H9 (cell line): ENCODE measurements around the gene PIEZO2. TPM values are rescaled to one million over a fixed set of nuclear protein-coding genes. Genes with fewer than 3 reads are reported as not detected.

ENCODE experiments used
- DNase-seq: peaks from one replicate; pipeline ENCODE4 v3.0.0-alpha.2; 2017
- H2AFZ ChIP-seq: one replicate; pipeline ENCODE4 v1.6.1; 2013; ENCODE audit warnings: mild to moderate bottlenecking, low read length, control low read depth, moderate library complexity
- H2AK5ac ChIP-seq: 2 replicates; pipeline ENCODE4 v1.6.1; 2013; ENCODE audit warnings: low read length, control low read depth, mixed read lengths; ENCODE audit not compliant: insufficient read length
- H2BK120ac ChIP-seq: one replicate; pipeline ENCODE4 v1.6.1; 2013; ENCODE audit warnings: low read depth, mild to moderate bottlenecking, low read length, control low read depth, inconsistent platforms; ENCODE audit not compliant: poor library complexity, severe bottlenecking
- H2BK12ac ChIP-seq: 2 replicates; pipeline ENCODE4 v1.6.1; 2013; ENCODE audit warnings: low read length, control low read depth, mixed read lengths, low read depth; ENCODE audit not compliant: insufficient read length
- H2BK15ac ChIP-seq: 2 replicates; pipeline ENCODE4 v1.6.1; 2013; ENCODE audit warnings: low read depth, low read length, control low read depth
- H2BK20ac ChIP-seq: one replicate; pipeline ENCODE4 v1.6.1; 2013; ENCODE audit warnings: low read depth, mild to moderate bottlenecking, low read length, control low read depth, inconsistent platforms; ENCODE audit not compliant: poor library complexity, severe bottlenecking
- H2BK5ac ChIP-seq: 2 replicates; pipeline ENCODE4 v1.6.1; 2013; ENCODE audit warnings: low read length, control low read depth, mixed read lengths; ENCODE audit not compliant: insufficient read length
- H3K14ac ChIP-seq: 2 replicates; pipeline ENCODE4 v1.6.1; 2013; ENCODE audit warnings: low read length, control low read depth; ENCODE audit not compliant: insufficient read depth
- H3K18ac ChIP-seq: 2 replicates; pipeline ENCODE4 v1.6.1; 2013; ENCODE audit warnings: low read depth, mild to moderate bottlenecking, mixed read lengths, low read length, control low read depth; ENCODE audit not compliant: insufficient read length
- H3K23ac ChIP-seq: 2 replicates; pipeline ENCODE4 v1.6.1; 2013; ENCODE audit warnings: low read length, control low read depth, mixed read lengths, low read depth; ENCODE audit not compliant: insufficient read length
- H3K23me2 ChIP-seq: 2 replicates; pipeline ENCODE4 v1.6.1; 2013; ENCODE audit warnings: low read depth, mild to moderate bottlenecking, mixed read lengths, low read length, control low read depth; ENCODE audit not compliant: insufficient read length, poor library complexity, severe bottlenecking
- H3K27ac ChIP-seq: 2 replicates; pipeline ENCODE4 v1.5.1; 2013; ENCODE audit warnings: low read length, control low read depth, mixed read lengths, low read depth; ENCODE audit not compliant: insufficient read length
- H3K27me3 ChIP-seq: 2 replicates; pipeline ENCODE4 v1.6.1; 2013; ENCODE audit warnings: low read length, control low read depth, inconsistent platforms; ENCODE audit not compliant: insufficient read depth
- H3K4ac ChIP-seq: 2 replicates; pipeline ENCODE4 v1.6.1; 2013; ENCODE audit warnings: low read depth, mild to moderate bottlenecking, control low read depth, inconsistent platforms, low read length, moderate library complexity
- H3K4me1 ChIP-seq: 2 replicates; pipeline ENCODE4 v1.6.1; 2013; ENCODE audit warnings: low read length, control low read depth, inconsistent platforms; ENCODE audit not compliant: insufficient read depth
- H3K4me2 ChIP-seq: 2 replicates; pipeline ENCODE4 v1.6.1; 2013; ENCODE audit warnings: low read length, control low read depth, mixed read lengths; ENCODE audit not compliant: insufficient read length, insufficient read depth
- H3K56ac ChIP-seq: 2 replicates; pipeline ENCODE4 v1.6.1; 2013; ENCODE audit warnings: low read depth, mild to moderate bottlenecking, mixed read lengths, low read length, control low read depth; ENCODE audit not compliant: insufficient read length
- H3K79me1 ChIP-seq: 2 replicates; pipeline ENCODE4 v1.6.1; 2013; ENCODE audit warnings: low read depth, mild to moderate bottlenecking, moderate library complexity, low read length, control low read depth, inconsistent platforms; ENCODE audit not compliant: insufficient read depth, poor library complexity, severe bottlenecking
- H3K79me2 ChIP-seq: 2 replicates; pipeline ENCODE4 v1.6.1; 2013; ENCODE audit warnings: low read length, control low read depth, inconsistent platforms; ENCODE audit not compliant: insufficient read depth
- H3K9ac ChIP-seq: 2 replicates; pipeline ENCODE4 v1.6.1; 2013; ENCODE audit warnings: low read length, control low read depth, mixed read lengths; ENCODE audit not compliant: insufficient read length; ENCODE audit errors: extremely low read depth
- H3K9me3 ChIP-seq: one replicate; pipeline ENCODE4 v1.6.1; 2013; ENCODE audit warnings: low read depth, low read length, inconsistent platforms; ENCODE audit not compliant: control insufficient read depth
- H3T11ph ChIP-seq: one replicate; pipeline ENCODE4 v1.6.1; 2013; ENCODE audit warnings: mild to moderate bottlenecking, low read length, control low read depth, inconsistent platforms
- H4K20me1 ChIP-seq: one replicate; pipeline ENCODE4 v1.6.1; 2013; ENCODE audit not compliant: control insufficient read depth, insufficient read length, insufficient read depth
- H4K5ac ChIP-seq: 2 replicates; pipeline ENCODE4 v1.6.1; 2013; ENCODE audit warnings: low read depth, mild to moderate bottlenecking, mixed read lengths, low read length, control low read depth; ENCODE audit not compliant: insufficient read length
- H4K8ac ChIP-seq: replicated peaks from 2 replicates; pipeline ENCODE4 v1.6.1; 2013; ENCODE audit warnings: low read length, control low read depth, mixed read lengths, low read depth; ENCODE audit not compliant: insufficient read length
- H4K91ac ChIP-seq: 2 replicates; pipeline ENCODE4 v1.6.1; 2013; ENCODE audit warnings: low read depth, mild to moderate bottlenecking, moderate library complexity, mixed read lengths, low read length, control low read depth; ENCODE audit not compliant: insufficient read length
- H3K27ac Mint-ChIP-seq, 3 experiments: 2 replicates in 2 of 3; 3 replicates in 1 of 3; pipeline ENCODE4 v1.8.0; 2020 to 2021; ENCODE audit warnings: mixed read lengths in 3 of 3, mild to moderate bottlenecking in 1 of 3, moderate library complexity in 1 of 3
- H3K27me3 Mint-ChIP-seq: 2 replicates; pipeline ENCODE4 v1.8.0; 2021; ENCODE audit warnings: low read depth, mild to moderate bottlenecking, moderate library complexity, mixed read lengths
- H3K36me3 Mint-ChIP-seq, 3 experiments: 2 replicates in 2 of 3; 3 replicates in 1 of 3; pipeline ENCODE4 v1.8.0; 2020 to 2021; ENCODE audit warnings: low read depth in 3 of 3, mixed read lengths in 3 of 3; ENCODE audit not compliant: insufficient read depth in 1 of 3
- H3K4me1 Mint-ChIP-seq, 2 experiments: 2 replicates each; pipeline ENCODE4 v1.8.0; 2020; ENCODE audit warnings: mixed read lengths in 2 of 2
- H3K4me3 Mint-ChIP-seq, 2 experiments: 2 replicates in 1 of 2; 3 replicates in 1 of 2; pipeline ENCODE4 v1.8.0; 2020 to 2021; ENCODE audit warnings: mild to moderate bottlenecking in 2 of 2, mixed read lengths in 2 of 2, moderate library complexity in 1 of 2
- H3K9me3 Mint-ChIP-seq, 2 experiments: 2 replicates in 1 of 2; 3 replicates in 1 of 2; pipeline ENCODE4 v1.8.0; 2020; ENCODE audit warnings: mild to moderate bottlenecking in 2 of 2, mixed read lengths in 2 of 2, moderate library complexity in 1 of 2
- WGBS: extraction: QIAGEN DNeasy Blood & Tissue Kit; methylation state at CpG from one replicate; pipeline ENCODE4 v1.1.7; 2013; ENCODE audit warnings: missing lambda C conversion rate, low lambda C conversion rate, mixed read lengths; ENCODE audit not compliant: insufficient read length; ENCODE audit errors: extremely low coverage; 5-methylcytosine and 5-hydroxymethylcytosine counted together
- total RNA-seq: library from RNA; stranded (reverse); gene quantifications from 2 replicates; pipeline ENCODE4 v1.2.1, GENCODE V29; 2021
- TF ChIP-seq, protein P1 (sequence below): fragments of 200-600 bp; sonication (generic); conservative IDR thresholded peaks from 3 replicates; pipeline ENCODE4 v1.8.0; 2021; ENCODE audit warnings: antibody characterized with exemption, mild to moderate bottlenecking

PIEZO2 gene
- total RNA-seq, 1 experiment from 2014 or later: 3.9 TPM

DNA sequence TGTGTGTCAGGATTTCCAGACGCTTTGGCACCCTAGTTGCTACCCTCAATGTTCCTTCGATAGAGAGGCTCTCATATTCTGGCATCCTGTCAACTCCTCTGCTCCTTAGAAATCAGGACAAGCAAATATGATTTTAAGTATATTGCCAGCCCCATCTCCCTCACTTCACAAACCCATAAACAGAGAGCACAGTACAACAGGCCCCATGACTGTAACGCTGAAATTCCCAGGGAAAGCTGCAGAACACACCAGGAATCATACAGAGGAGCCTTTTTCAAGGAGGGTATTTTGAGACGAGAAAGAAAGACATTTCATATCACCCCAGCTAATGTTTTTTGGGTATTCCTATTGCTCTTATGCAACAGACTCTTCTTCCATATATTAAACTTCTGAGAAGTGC lies 460.6 kb downstream of the PIEZO2 start:
- Histone ChIP-seq H3K79me1 (no peaks in the 10 kb centered on the region), H2AK5ac (no peak overlapping the region), H3T11ph (no peak overlapping the region), H3K18ac (no peak overlapping the region), H4K91ac (no peak overlapping the region), H4K20me1 (no peaks in the 10 kb centered on the region), H3K4me2 (no peak overlapping the region), H3K27me3 (no peaks in the 10 kb centered on the region), H3K23ac (no peak overlapping the region), H3K9me3 (no peaks in the 10 kb centered on the region), H3K56ac (no peak overlapping the region), H3K23me2 (no peaks in the 10 kb centered on the region), H3K9ac (no peak overlapping the region), H3K14ac (no peak overlapping the region), H2BK120ac (no peak overlapping the region), H3K79me2 (no peaks in the 10 kb centered on the region), H2BK20ac (no peak overlapping the region), H4K8ac (no peak overlapping the region), H2BK5ac (no peak overlapping the region), H3K4me1 (no peaks in the 10 kb centered on the region), H2BK12ac (no peak overlapping the region), H2AFZ (no peak overlapping the region), H3K4ac (no peak overlapping the region), H3K27ac (no peak overlapping the region), H4K5ac (no peak overlapping the region), H2BK15ac (no peak overlapping the region)
- Mint-ChIP-seq H3K27me3 (no peaks in the 10 kb centered on the region; the same call in 1 of the 2 replicates), H3K4me1 (peaks cover 0 to 4% of the 10 kb centered on the region in 2 experiments; a peak in 2 of 4 replicates), H3K9me3 (no peaks in the 10 kb centered on the region), H3K27ac (no peak overlapping the region), H3K36me3 (peaks cover 0 to 3% (median 0%) of the 10 kb centered on the region in 3 experiments; a peak in 3 of 7 replicates), H3K4me3 (no peak overlapping the region)
- WGBS: no CpG with 5 or more reads among the region's 4 CpGs
- no peak for DNase-seq
- TF ChIP-seq, protein P1, sequence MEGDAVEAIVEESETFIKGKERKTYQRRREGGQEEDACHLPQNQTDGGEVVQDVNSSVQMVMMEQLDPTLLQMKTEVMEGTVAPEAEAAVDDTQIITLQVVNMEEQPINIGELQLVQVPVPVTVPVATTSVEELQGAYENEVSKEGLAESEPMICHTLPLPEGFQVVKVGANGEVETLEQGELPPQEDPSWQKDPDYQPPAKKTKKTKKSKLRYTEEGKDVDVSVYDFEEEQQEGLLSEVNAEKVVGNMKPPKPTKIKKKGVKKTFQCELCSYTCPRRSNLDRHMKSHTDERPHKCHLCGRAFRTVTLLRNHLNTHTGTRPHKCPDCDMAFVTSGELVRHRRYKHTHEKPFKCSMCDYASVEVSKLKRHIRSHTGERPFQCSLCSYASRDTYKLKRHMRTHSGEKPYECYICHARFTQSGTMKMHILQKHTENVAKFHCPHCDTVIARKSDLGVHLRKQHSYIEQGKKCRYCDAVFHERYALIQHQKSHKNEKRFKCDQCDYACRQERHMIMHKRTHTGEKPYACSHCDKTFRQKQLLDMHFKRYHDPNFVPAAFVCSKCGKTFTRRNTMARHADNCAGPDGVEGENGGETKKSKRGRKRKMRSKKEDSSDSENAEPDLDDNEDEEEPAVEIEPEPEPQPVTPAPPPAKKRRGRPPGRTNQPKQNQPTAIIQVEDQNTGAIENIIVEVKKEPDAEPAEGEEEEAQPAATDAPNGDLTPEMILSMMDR: no peak
